ENCODE data around the gene CIRBP. TPM values are rescaled to one million over a fixed set of nuclear protein-coding genes. Genes with fewer than 3 reads are reported as not detected.
"Not testable (repeated sequence)": the region's sequence is repeated elsewhere in the genome, so short reads cannot be mapped to it uniquely, and the experiment has no call there.

The CIRBP gene
- total RNA-seq, 2 donors from 2014 or later = 288 to 385 TPM

DNA sequence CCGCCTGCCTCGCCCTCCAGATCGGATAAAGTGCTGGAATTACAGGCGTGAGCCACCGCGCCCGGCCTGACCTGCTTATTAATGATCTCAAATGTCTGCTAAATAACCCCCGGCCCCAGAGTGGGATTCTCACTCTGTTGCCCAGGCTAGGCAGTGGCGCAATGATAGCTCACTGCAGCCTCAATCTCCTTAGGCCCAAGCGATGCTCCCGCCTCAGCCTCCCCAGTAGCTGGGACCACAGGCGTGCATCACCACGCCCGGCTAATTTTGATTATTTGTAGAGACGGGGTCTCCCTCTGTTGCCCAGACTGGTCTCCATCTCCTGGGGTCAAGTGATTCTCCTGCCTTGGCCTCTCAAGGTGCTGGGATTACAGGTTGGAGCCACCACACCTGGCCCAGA lies 28.2 kb upstream of the CIRBP start:
- Histone ChIP-seq H3K4me3 (peak overlapping the region in 1 of 2 donors; percentile 85), H3K36me3 (peaks cover 3% of the 10 kb centered on the region)

DNA sequence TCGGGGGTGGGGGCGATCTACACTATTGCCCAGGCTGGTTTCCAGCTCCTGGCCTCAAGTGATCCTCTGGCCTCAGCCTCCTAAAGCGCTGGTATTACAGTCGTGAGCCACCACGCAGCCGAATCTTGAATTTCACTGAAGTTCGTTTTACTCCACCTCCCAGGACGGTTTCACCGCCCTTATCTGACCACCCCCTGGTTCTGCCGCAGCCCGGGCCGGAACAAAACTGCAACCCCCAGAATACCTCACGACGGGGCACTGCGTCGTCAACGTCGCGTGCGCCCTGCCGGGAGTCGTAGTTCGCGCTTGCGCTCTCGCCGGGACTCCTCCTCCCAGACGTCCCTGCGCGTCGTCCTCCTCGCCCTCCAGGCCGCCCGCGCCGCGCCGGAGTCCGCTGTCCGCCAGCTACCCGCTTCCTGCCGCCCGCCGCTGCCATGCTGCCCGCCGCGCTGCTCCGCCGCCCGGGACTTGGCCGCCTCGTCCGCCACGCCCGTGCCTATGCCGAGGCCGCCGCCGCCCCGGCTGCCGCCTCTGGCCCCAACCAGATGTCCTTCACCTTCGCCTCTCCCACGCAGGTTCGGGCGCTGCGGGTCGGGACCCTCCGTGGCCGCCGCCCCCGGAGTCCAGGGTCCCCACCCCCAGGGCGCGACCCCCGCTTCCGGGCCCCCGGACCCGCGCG lies 27.6 kb upstream of the CIRBP start, which contains the start of gene ATP5F1D:
Gene ATP5F1D (plus strand): TSS at position 335 of the 679 bp plus-strand sequence. CDS start 100 bp downstream, at position 435.
- H3K4me3 ChIP-seq = peak within 1 kb of the TSS; percentile 85 to 89
- no peaks in the 10 kb centered on the region for H3K27me3 ChIP-seq
- H3K4me1 ChIP-seq = peaks cover 0 to 77% of the 10 kb centered on the region in 2 donors
- no peaks in the 10 kb centered on the region for H3K9me3 ChIP-seq
- peaks cover 3% of the 10 kb centered on the region for H3K36me3 ChIP-seq
- peak; percentile 92 for DNase-seq (ENCODE audit: low spot score)
- TF ChIP-seq, protein P1, sequence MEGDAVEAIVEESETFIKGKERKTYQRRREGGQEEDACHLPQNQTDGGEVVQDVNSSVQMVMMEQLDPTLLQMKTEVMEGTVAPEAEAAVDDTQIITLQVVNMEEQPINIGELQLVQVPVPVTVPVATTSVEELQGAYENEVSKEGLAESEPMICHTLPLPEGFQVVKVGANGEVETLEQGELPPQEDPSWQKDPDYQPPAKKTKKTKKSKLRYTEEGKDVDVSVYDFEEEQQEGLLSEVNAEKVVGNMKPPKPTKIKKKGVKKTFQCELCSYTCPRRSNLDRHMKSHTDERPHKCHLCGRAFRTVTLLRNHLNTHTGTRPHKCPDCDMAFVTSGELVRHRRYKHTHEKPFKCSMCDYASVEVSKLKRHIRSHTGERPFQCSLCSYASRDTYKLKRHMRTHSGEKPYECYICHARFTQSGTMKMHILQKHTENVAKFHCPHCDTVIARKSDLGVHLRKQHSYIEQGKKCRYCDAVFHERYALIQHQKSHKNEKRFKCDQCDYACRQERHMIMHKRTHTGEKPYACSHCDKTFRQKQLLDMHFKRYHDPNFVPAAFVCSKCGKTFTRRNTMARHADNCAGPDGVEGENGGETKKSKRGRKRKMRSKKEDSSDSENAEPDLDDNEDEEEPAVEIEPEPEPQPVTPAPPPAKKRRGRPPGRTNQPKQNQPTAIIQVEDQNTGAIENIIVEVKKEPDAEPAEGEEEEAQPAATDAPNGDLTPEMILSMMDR (IDR thresholded peaks at IDR 0.05) = no peak
- peak within 1 kb of the TSS; percentile 99 for H3K27ac ChIP-seq

More for the DNA sequence above, 28.2 kb upstream of the CIRBP start:
- H3K9me3 ChIP-seq = no peaks in the 10 kb centered on the region
- peaks cover 0 to 71% of the 10 kb centered on the region in 2 donors for H3K4me1 ChIP-seq
- no peak for DNase-seq (ENCODE audit: low spot score)
- TF ChIP-seq, protein P1 (IDR thresholded peaks at IDR 0.05) = no peak
- H3K27me3 ChIP-seq = no peaks in the 10 kb centered on the region
- H3K27ac ChIP-seq = peak overlapping the region; percentile 99

DNA sequence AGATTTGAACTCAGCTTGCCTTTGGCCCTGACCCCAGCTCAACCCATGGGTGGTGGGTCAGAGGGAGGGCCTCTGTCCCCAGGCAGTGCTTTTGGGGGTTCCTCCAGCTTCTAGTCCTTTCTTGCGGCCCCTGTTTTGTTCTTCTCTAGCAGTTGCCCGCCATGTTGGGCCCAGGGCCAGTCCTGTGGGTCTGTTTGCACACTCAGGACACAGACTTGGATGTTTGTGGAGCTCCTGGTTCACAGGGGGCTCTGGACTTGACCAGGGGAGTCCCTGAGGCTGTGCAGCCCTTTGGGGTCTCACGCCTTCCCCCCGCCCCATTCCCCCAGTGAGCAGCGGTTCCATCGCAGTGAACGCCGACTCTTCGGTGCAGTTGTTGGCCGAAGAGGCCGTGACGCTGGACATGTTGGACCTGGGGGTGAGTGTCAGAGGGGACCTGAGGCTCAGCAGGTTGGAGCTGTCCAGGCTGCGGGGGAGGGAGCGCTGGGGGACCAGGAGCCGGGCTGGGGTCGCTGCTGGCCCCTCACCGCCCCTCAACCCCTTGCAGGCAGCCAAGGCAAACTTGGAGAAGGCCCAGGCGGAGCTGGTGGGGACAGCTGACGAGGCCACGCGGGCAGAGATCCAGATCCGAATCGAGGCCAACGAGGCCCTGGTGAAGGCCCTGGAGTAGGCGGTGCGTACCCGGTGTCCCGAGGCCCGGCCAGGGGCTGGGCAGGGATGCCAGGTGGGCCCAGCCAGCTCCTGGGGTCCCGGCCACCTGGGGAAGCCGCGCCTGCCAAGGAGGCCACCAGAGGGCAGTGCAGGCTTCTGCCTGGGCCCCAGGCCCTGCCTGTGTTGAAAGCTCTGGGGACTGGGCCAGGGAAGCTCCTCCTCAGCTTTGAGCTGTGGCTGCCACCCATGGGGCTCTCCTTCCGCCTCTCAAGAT lies 25.1 kb upstream of the CIRBP start:
- peaks cover 0 to 80% of the 10 kb centered on the region in 2 donors for H3K4me1 ChIP-seq
- DNase-seq (ENCODE audit: low spot score) = peak; percentile 89
- TF ChIP-seq, protein P1 (IDR thresholded peaks at IDR 0.05) = peak; percentile 88 to 97
- H3K4me3 ChIP-seq = peak overlapping the region; percentile 85 to 89
- peaks cover 3% of the 10 kb centered on the region for H3K36me3 ChIP-seq
- H3K9me3 ChIP-seq = no peaks in the 10 kb centered on the region
- H3K27me3 ChIP-seq = no peaks in the 10 kb centered on the region
- peak overlapping the region; percentile 99 for H3K27ac ChIP-seq

DNA sequence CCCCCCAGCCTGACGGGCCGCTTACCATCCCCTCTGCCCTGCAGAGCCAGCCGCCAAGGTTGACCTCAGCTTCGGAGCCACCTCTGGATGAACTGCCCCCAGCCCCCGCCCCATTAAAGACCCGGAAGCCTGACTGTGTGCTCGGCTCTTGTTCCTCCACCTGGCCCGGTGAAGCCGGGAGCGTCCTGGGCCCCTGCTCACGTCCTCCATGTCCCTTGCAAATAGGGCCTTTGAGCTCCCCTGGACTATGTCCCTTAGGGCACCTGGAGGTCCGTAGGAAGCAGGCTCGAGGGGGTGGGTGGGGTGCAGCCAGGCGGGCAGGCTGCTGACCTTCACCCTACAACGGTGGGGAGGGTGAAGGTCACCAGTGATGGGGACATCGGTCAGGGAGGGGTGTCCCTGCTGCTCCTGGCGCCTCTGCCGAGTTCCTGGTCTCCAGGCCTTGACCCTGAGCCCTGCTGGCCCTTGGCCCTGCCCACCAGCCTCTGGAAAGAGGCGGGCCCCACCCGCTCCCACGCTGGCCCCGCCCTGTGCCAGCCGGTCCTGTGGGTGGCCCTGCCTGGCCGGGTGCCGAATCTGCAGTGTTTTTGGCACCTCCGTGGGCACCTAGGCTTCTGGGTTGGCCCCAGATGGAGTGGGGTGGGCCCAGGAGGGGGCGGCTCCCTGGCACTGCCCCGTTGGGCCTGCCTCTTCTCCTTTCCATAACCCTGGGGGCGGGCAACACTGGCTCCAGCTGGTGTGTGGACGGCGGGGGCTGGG lies 24.3 kb upstream of the CIRBP start:
- Histone ChIP-seq H3K36me3 (peaks cover 5% of the 10 kb centered on the region), H3K27me3 (no peaks in the 10 kb centered on the region), H3K4me3 (peak overlapping the region; percentile 30 to 85), H3K27ac (peak overlapping the region; percentile 99), H3K4me1 (peaks cover 0 to 78% of the 10 kb centered on the region in 2 donors), H3K9me3 (no peaks in the 10 kb centered on the region)
- TF ChIP-seq, protein P1 (IDR thresholded peaks at IDR 0.05) = no peak
- DNase-seq (ENCODE audit: low spot score) = no peak

DNA sequence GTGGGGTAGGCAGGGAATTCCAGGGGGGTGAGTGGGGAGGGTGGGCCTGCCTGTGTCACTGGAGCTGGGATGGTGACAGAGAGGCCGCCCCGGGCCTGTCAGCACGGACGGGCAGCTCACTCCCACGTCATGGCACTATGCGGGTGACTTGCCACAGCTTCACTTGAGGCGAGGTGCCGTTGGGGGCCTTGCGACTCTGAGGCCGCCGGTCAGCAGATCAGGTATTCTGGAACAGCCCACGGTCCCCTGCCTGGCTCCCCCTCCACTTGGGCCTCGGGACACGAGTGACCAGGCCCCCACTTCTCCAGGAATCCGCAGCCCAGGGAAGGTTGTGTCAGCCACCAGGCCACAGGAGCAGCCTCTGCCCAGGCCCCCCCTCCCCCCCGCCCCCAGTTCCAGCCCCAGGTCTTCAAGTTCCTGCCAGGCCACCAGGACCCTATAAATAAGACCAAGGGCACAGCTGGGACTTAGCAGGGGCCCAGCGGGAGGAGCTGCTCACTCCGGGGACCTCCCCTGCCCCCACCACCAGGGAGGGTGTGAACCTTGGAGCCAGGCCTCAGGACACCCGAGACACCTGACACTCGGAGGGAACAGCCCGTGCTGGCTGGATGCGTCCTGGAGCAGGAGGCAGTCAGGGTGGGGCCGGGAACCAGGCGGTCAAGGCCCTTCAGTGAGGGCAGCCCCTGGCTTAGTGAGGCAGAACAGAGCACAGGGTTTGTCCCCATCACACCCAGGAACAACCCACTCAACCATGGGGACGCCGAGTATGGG lies 23.5 kb upstream of the CIRBP start:
- Histone ChIP-seq H3K27ac (peak overlapping the region; percentile 99), H3K4me3 (peak overlapping the region; percentile 20 to 85), H3K4me1 (peaks cover 0 to 72% of the 10 kb centered on the region in 2 donors), H3K27me3 (no peaks in the 10 kb centered on the region), H3K9me3 (no peaks in the 10 kb centered on the region), H3K36me3 (peaks cover 8% of the 10 kb centered on the region)
- TF ChIP-seq, protein P1 (IDR thresholded peaks at IDR 0.05) = no peak
- DNase-seq (ENCODE audit: low spot score) = peak; percentile 90

DNA sequence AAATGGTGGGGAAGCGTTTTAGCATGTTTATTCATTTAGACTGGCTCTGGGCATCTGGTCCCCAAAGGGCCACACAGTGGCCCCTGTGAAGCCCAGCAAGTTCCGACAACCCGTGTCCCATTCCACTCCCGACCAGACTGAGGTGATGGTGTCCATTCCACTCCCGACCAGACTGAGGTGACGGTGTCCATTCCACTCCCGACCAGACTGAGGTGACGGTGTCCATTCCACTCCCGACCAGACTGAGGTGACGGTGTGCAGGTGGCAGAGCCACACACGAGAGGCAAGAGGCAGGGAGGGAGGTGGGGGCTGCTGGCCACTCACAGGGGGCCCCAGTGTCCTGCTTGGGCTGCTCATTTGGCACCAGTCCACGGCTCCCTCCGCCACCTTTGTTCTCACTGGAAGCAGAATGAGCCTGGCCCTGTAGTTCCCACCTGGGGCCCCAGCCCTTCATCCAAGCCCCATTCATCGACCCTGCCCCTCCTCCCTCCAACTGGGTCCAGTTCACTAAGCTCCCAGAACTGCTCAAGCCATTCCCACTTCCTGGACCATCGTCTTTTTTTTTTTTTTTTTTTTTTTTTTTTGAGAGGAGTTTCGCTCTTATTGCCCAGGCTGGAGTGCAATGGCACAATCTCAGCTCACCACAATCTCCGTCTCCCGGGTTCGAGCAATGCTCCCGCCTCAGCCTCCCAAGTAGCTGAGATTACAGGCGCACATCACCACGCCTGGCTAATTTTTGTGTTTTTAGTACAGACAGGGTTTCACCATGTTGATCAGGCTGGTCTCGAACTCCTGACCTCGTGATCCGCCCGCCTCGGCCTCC lies 22.7 kb upstream of the CIRBP start:
- not testable (repeated sequence) for H3K27me3 ChIP-seq; H3K4me3 ChIP-seq; H3K9me3 ChIP-seq; DNase-seq (ENCODE audit: low spot score)
- Histone ChIP-seq H3K36me3 (peaks cover 16% of the 10 kb centered on the region), H3K27ac (peak overlapping the region; percentile 99), H3K4me1 (peaks cover 0 to 72% of the 10 kb centered on the region in 2 donors)
